Astrocyte (in vitro differentiated cells and primary cell): Measurements from ENCODE around the gene PEAK1.

ENCODE experiments used
- EZH2 ChIP-seq: IDR thresholded peaks from 2 replicates; pipeline ENCODE4 v1.6.1; 2012; ENCODE audit warnings: mild to moderate bottlenecking, low read length, inconsistent platforms; ENCODE audit not compliant: insufficient read depth
- TF ChIP-seq, protein P1 (sequence below): IDR thresholded peaks from 2 replicates; pipeline ENCODE4 v1.5.1; 2011; ENCODE audit warnings: low read depth, mild to moderate bottlenecking, inconsistent platforms, low read length, moderate library complexity; ENCODE audit not compliant: insufficient read depth

DNA sequence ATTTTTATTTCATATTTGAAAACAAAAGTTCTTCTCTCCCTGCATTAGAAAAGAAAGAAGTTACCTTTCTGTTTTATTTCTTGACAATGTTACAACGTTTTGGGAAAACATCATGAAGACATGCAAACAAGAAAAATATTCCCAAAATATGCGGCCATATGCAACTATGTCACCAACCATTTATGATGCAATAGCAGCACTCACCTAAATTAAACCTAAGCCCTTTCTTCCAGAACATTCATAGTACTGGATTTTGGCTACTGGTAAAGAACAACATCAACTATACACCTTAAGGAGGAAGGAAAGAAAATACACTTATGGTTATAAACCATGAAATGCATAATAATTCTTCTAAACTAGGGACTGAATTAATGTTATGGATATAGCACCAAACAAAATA lies 164.5 kb downstream of the PEAK1 start:
- TF ChIP-seq, protein P1, sequence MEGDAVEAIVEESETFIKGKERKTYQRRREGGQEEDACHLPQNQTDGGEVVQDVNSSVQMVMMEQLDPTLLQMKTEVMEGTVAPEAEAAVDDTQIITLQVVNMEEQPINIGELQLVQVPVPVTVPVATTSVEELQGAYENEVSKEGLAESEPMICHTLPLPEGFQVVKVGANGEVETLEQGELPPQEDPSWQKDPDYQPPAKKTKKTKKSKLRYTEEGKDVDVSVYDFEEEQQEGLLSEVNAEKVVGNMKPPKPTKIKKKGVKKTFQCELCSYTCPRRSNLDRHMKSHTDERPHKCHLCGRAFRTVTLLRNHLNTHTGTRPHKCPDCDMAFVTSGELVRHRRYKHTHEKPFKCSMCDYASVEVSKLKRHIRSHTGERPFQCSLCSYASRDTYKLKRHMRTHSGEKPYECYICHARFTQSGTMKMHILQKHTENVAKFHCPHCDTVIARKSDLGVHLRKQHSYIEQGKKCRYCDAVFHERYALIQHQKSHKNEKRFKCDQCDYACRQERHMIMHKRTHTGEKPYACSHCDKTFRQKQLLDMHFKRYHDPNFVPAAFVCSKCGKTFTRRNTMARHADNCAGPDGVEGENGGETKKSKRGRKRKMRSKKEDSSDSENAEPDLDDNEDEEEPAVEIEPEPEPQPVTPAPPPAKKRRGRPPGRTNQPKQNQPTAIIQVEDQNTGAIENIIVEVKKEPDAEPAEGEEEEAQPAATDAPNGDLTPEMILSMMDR, result no peak
- TF ChIP-seq EZH2, result no peak
